DOHH2 (cell line): ENCODE measurements around the gene RPS27L.

Source experiments
- H3F3A ChIP-seq: fragments of 200-600 bp; sonication (generic), shearing (Covaris generic); 2 replicates; pipeline ENCODE4 v1.6.0; 2016; ENCODE audit warnings: antibody characterized with exemption, mild to moderate bottlenecking; ENCODE audit not compliant: control insufficient read depth, insufficient read depth
- H3K27ac ChIP-seq: fragments of 200-600 bp; sonication (generic); 2 replicates; pipeline ENCODE4 v1.5.1; 2014; ENCODE audit warnings: low read depth, mild to moderate bottlenecking, low read length, moderate library complexity
- H3K27me3 ChIP-seq: fragments of 200-600 bp; sonication (generic); 2 replicates; pipeline ENCODE4 v1.6.1; 2014; ENCODE audit warnings: mild to moderate bottlenecking, low read length, mixed read lengths; ENCODE audit not compliant: control insufficient read depth
- H3K36me3 ChIP-seq: fragments of 200-600 bp; sonication (generic); 2 replicates; pipeline ENCODE4 v1.6.1; 2014; ENCODE audit warnings: mild to moderate bottlenecking, low read length, moderate library complexity, mixed read lengths; ENCODE audit not compliant: control insufficient read depth
- H3K4me1 ChIP-seq: fragments of 200-600 bp; sonication (generic); 2 replicates; pipeline ENCODE4 v1.6.1; 2014; ENCODE audit warnings: mild to moderate bottlenecking, low read length, mixed read lengths; ENCODE audit not compliant: control insufficient read depth
- H3K4me2 ChIP-seq: fragments of 200-600 bp; sonication (generic); 2 replicates; pipeline ENCODE4 v1.6.0; 2014; ENCODE audit warnings: mild to moderate bottlenecking, low read length, moderate library complexity
- H3K4me3 ChIP-seq: fragments of 200-600 bp; sonication (generic); 2 replicates; pipeline ENCODE4 v1.5.1; 2014; ENCODE audit warnings: mild to moderate bottlenecking, low read length, mixed read lengths
- H3K79me2 ChIP-seq: fragments of 200-600 bp; sonication (generic); 2 replicates; pipeline ENCODE4 v1.6.1; 2014; ENCODE audit warnings: mild to moderate bottlenecking, low read length, mixed read lengths; ENCODE audit not compliant: control insufficient read depth
- H3K9me2 ChIP-seq: fragments of 200-600 bp; sonication (generic); replicated peaks from 2 replicates; pipeline ENCODE4 v1.6.1; 2014; ENCODE audit warnings: mild to moderate bottlenecking, low read length, mixed read lengths; ENCODE audit not compliant: control insufficient read depth
- H3K9me3 ChIP-seq: fragments of 200-600 bp; sonication (generic); 2 replicates; pipeline ENCODE4 v1.6.1; 2014; ENCODE audit warnings: antibody characterized with exemption, low read length, mixed read lengths; ENCODE audit not compliant: control insufficient read depth, insufficient read depth
- H4K20me1 ChIP-seq: fragments of 200-600 bp; sonication (generic); 2 replicates; pipeline ENCODE4 v1.6.0; 2014; ENCODE audit warnings: low read depth, mild to moderate bottlenecking, antibody characterized with exemption, low read length, moderate library complexity; ENCODE audit not compliant: control insufficient read depth, insufficient read depth
- EZH2phosphoT487 ChIP-seq: fragments of 200-600 bp; sonication (generic); IDR thresholded peaks from 2 replicates; pipeline ENCODE4 v1.6.1; 2017; ENCODE audit warnings: borderline replicate concordance, mild to moderate bottlenecking, antibody characterized with exemption, low read length, moderate library complexity, mixed read lengths
- TF ChIP-seq, protein P1 (sequence below): fragments of 200-600 bp; sonication (generic); IDR thresholded peaks from one replicate; pipeline ENCODE4 v1.5.1; 2014; ENCODE audit warnings: antibody characterized with exemption, mild to moderate bottlenecking, low read depth, low read length; ENCODE audit not compliant: poor library complexity, severe bottlenecking

Gene RPS27L

DNA sequence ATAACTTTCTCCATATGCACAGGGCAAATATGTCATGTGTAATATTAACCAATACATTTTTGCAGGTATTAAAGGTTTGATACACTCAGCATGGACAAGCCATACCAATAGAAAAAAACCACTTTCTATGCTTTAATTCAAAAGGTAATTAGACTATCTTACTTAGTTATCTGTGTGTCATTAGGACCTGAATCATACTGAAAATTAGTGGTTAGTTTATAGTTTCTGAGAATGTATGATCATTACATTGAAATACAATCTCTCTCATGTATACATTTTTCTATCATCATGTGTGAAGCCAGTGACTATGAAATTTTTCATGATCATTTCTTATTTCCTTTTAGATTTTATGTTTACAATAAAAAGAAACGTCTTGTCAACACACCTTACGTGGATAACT, 16.3 kb downstream of the RPS27L start:
- no peaks in the 10 kb centered on the region for H4K20me1 ChIP-seq
- H3K9me2 ChIP-seq = no peaks in the 10 kb centered on the region
- no peaks in the 10 kb centered on the region for H3F3A ChIP-seq
- H3K27ac ChIP-seq = no peak overlapping the region
- no peaks in the 10 kb centered on the region for H3K9me3 ChIP-seq
- H3K4me1 ChIP-seq = no peaks in the 10 kb centered on the region
- H3K79me2 ChIP-seq = no peaks in the 10 kb centered on the region
- H3K36me3 ChIP-seq = no peaks in the 10 kb centered on the region
- no peak overlapping the region for H3K4me2 ChIP-seq
- no peak overlapping the region for H3K4me3 ChIP-seq
- TF ChIP-seq, protein P1, sequence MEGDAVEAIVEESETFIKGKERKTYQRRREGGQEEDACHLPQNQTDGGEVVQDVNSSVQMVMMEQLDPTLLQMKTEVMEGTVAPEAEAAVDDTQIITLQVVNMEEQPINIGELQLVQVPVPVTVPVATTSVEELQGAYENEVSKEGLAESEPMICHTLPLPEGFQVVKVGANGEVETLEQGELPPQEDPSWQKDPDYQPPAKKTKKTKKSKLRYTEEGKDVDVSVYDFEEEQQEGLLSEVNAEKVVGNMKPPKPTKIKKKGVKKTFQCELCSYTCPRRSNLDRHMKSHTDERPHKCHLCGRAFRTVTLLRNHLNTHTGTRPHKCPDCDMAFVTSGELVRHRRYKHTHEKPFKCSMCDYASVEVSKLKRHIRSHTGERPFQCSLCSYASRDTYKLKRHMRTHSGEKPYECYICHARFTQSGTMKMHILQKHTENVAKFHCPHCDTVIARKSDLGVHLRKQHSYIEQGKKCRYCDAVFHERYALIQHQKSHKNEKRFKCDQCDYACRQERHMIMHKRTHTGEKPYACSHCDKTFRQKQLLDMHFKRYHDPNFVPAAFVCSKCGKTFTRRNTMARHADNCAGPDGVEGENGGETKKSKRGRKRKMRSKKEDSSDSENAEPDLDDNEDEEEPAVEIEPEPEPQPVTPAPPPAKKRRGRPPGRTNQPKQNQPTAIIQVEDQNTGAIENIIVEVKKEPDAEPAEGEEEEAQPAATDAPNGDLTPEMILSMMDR = no peak
- no peak for TF ChIP-seq EZH2phosphoT487
- H3K27me3 ChIP-seq = no peaks in the 10 kb centered on the region

DNA sequence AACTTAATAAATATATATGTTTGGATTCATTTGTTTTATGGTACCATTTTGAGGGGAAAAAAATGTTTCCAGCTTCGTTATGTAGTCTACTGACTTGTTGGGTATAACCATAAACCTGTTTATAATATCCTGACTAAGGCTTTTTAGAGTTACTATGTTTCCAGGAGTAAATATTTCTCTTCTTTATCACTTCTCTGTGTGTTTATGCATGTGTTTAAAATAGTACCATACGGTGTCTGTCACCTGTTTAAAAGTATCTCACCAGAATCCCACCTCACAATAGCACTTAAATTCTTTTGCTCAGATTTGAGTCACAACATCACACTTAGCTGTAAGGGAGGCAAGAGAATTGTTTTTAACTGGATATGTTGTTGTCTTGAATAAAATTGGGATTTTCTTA, 20.5 kb downstream of the RPS27L start:
- no peaks in the 10 kb centered on the region for H4K20me1 ChIP-seq
- no peaks in the 10 kb centered on the region for H3K9me2 ChIP-seq
- H3K27me3 ChIP-seq = no peaks in the 10 kb centered on the region
- no peak overlapping the region for H3K4me2 ChIP-seq
- H3F3A ChIP-seq = no peaks in the 10 kb centered on the region
- H3K9me3 ChIP-seq = no peaks in the 10 kb centered on the region
- H3K79me2 ChIP-seq = no peaks in the 10 kb centered on the region
- H3K4me1 ChIP-seq = no peaks in the 10 kb centered on the region
- no peak overlapping the region for H3K4me3 ChIP-seq
- no peak overlapping the region for H3K27ac ChIP-seq
- TF ChIP-seq, protein P1 = no peak
- no peak for TF ChIP-seq EZH2phosphoT487
- H3K36me3 ChIP-seq = no peaks in the 10 kb centered on the region

DNA sequence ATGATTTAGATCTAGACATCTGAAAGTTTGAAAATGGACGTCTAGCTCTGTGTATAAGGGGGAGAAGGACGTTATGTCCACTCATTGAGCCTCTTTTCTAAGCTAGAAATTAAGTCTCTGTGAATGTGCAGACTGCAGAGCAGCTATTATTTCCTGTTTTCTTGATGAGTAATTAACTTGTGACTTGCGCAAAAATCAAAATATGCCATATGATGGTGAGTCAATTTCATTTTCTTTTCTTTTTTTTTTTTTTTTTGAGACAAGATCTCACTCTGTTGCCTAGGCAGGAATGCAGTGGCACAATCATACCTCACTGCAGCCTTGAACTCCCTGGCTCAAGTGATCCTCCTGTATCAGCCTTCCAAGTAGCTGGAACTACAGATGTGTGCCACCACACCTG, 21.5 kb downstream of the RPS27L start:
- Histone ChIP-seq H3K9me2 (no peaks in the 10 kb centered on the region), H4K20me1 (no peaks in the 10 kb centered on the region), H3F3A (no peaks in the 10 kb centered on the region), H3K4me2 (no peak overlapping the region), H3K27ac (no peak overlapping the region), H3K36me3 (no peaks in the 10 kb centered on the region), H3K4me3 (no peak overlapping the region), H3K79me2 (no peaks in the 10 kb centered on the region), H3K9me3 (no peaks in the 10 kb centered on the region), H3K4me1 (no peaks in the 10 kb centered on the region), H3K27me3 (no peaks in the 10 kb centered on the region)
- TF ChIP-seq, protein P1 = no peak
- no peak for TF ChIP-seq EZH2phosphoT487

DNA sequence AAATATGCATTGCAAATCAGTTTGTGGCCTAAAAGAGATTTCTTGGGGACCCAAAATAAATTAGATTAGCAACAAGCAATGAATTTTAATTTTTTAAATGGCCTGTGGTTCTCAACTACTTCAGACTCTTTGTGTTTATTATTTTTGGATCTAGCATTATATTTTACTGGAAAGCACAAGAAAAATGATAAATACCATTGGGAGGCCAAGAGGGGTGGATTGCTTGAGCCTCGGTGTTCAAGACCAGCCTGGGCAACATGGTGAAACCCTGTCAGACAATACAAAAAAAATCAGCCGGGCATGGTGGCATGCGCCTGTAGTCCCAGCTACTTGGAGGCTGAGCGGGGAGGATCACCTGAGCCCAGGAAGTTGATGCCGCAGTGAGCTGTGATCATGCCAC, 22.0 kb downstream of the RPS27L start:
- no peaks in the 10 kb centered on the region for H3K36me3 ChIP-seq
- H3F3A ChIP-seq = no peaks in the 10 kb centered on the region
- no peak overlapping the region for H3K4me2 ChIP-seq
- no peaks in the 10 kb centered on the region for H3K4me1 ChIP-seq
- H3K27me3 ChIP-seq = no peaks in the 10 kb centered on the region
- H3K79me2 ChIP-seq = no peaks in the 10 kb centered on the region
- H3K4me3 ChIP-seq = no peak overlapping the region
- TF ChIP-seq, protein P1 = no peak
- no peak for TF ChIP-seq EZH2phosphoT487
- H3K9me3 ChIP-seq = no peaks in the 10 kb centered on the region
- H3K27ac ChIP-seq = no peak overlapping the region
- H4K20me1 ChIP-seq = no peaks in the 10 kb centered on the region
- H3K9me2 ChIP-seq = no peaks in the 10 kb centered on the region
